Erythroblast (primary cell): ENCODE data around the gene PLTP.
A peak's percentile ranks its signal among the peaks of the same experiment; 100 is the strongest.

Experiments
- DNase-seq, 2 experiments: peaks; one replicate each; lab custom pipeline; 2025; lab: John Stamatoyannopoulos, UW
- GATA1 ChIP-seq: IDR thresholded peaks from 2 replicates; pipeline ENCODE4 v1.6.1; 2011; ENCODE audit warnings: low read depth, mild to moderate bottlenecking, control low read depth, low read length, moderate library complexity
- POLR2A ChIP-seq: IDR thresholded peaks from 2 replicates; pipeline ENCODE4 v1.6.1; 2011; ENCODE audit warnings: mild to moderate bottlenecking, low read length

The PLTP gene

GRCh38 chr20:45873409-45874103 lies 38.4 kb downstream of the PLTP start:
- TF ChIP-seq GATA1: no peak
- TF ChIP-seq POLR2A: no peak

GRCh38 chr20:45872626-45873025 lies 39.3 kb downstream of the PLTP start:
- TF ChIP-seq POLR2A: no peak
- TF ChIP-seq GATA1: no peak

More at GRCh38 chr20:45873409-45874103, 38.4 kb downstream of the PLTP start:
- peak; percentile 41 to 76 for DNase-seq

GRCh38 chr20:45867819-45868176 lies 44.2 kb downstream of the PLTP start:
- DNase-seq: no peak
- TF ChIP-seq GATA1 (no peak), POLR2A (no peak)

More at GRCh38 chr20:45872626-45873025, 39.3 kb downstream of the PLTP start:
- DNase-seq: no peak

DNA sequence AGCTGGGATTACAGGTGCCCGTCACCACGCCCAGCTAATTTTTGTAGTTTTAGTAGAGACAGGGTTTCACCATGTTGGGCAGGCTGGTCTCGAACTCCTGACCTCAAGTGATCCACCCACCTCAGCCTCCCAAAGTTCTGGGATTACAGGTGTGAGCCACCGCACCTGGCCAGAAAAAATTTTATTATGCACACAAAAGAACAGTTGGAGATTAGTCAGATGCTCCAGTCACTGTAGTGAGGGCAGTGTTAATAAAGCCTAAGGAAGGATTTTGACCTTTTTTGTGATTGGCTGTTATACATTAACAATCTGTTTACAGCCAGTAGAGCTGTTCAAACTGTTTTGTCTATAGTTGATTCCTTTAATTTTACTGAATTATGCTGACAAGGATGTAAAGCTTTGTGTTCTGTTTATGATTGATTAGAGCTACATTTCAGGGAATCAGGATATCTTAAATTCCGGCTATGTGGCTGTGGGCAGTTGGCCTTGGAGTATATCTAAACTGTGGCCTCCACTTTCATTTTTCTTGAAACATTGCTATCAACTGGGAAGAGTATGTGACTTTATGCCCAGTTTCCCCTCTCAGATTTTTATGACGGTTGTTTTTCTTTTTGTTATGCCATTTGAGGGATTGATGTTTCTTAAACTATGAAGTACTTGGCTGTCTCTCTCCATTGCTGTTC lies 44.7 kb downstream of the PLTP start:
- TF ChIP-seq POLR2A: no peak
- TF ChIP-seq GATA1: no peak
- DNase-seq: no peak

- TF ChIP-seq POLR2A (no peak), GATA1 (no peak)
- DNase-seq: no peak
Measured at GRCh38 chr20:45866454-45866853, 45.5 kb downstream of the PLTP start.

- peak in 1 of 2 experiments; percentile 36 for DNase-seq
- TF ChIP-seq GATA1 (no peak), POLR2A (no peak)
Measured at GRCh38 chr20:45863543-45864470, 48.1 kb downstream of the PLTP start.

- no peak for TF ChIP-seq POLR2A
- TF ChIP-seq GATA1: no peak
- peak; percentile 58 to 74 for DNase-seq
Measured at GRCh38 chr20:45861221-45862075, 50.5 kb downstream of the PLTP start.

DNA sequence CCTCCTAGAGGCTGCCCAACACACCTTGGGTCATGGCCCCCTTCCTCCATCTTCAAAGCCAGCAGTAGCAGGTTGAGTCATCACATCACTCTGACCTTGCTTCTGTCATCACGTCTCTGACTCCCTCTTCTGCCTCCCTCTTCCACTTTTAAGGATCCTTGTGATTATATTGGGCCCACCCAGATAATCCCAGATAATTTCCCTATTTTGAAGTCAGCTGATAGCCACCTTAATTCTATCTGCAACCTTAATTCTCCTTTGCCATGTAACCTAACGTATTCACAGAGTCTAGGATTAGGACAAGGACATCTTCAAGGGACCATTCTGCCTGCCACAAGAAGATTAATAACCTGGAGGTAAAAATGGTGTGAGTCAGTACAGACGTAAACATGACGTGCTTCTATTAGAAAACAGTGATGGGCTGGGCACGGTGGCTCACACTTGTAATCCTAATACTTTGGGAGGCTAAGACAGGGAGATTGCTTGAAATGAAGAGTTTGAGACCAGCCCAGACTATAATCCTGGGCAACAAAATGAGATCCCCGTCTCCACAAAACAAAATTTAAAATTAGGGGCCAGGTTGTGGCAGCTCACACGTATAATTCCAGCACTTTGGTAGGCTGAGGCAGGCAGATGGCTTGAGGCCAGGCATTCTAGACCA lies 51.3 kb downstream of the PLTP start:
- TF ChIP-seq GATA1 (no peak), POLR2A (no peak)

GRCh38 chr20:45859916-45860315 lies 52.0 kb downstream of the PLTP start:
- no peak for TF ChIP-seq GATA1
- no peak for TF ChIP-seq POLR2A
- no peak for DNase-seq

More for the DNA sequence above, 51.3 kb downstream of the PLTP start:
- no peak for DNase-seq

- no peak for DNase-seq
- TF ChIP-seq POLR2A: no peak
- TF ChIP-seq GATA1: no peak
Measured at GRCh38 chr20:45857882-45858216, 54.1 kb downstream of the PLTP start.

DNA sequence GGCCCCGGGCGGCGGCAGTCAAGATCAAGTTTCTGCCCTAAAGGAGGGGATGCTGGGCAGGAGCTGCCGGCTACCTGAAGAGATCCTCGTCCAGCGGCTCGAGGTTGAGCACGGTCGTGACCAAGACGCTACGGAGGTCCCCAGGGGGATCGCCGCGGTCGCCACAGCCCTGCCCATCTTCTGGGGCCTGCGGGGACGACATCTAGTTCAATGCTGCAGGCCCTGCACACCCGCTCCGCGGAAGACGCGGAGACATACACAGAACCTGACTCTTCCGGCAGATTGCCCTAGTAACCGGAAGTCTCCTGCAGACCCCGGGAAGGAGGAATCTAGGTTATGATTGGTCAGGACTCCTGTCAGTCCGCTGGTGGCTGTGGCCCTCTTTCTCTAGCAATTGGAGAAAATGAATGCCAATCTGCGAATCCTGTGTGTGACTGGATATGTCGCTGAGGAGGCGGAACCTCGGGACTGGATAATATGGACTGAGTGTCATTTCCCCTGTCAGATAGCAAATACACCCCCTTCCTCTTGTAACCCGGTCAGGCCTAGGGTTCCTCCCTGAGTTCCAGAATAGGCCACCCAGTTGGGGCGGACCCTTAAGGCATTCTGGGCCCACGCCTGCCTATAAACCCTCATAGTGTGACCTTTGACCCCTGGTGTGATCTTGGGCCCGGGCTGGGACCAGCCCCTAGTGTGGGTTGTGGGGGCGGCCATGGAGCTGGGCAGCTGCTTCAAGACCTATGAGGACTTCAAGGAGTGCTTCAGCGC lies 54.7 kb downstream of the PLTP start, which contains the start of the genes ACOT8 and ZSWIM3:
TSS of gene ACOT8 (minus strand) at position 279 of the 768 bp plus-strand sequence. CDS start at position 202, 77 bp downstream.
TSS of gene ZSWIM3 (plus strand) at position 501 of the 768 bp plus-strand sequence. CDS start at position 713, 212 bp downstream.
- peak; percentile 99 to 100 for DNase-seq
- no peak for TF ChIP-seq GATA1
- TF ChIP-seq POLR2A: peak; percentile 94
